CD4-positive, alpha-beta T cell treated with Interleukin-4 for 4 hours (primary cell): Measurements from ENCODE around the gene FNDC11.
A peak's percentile ranks its signal among the peaks of the same experiment; 100 is the strongest.

Source experiments
- DNase-seq: peaks from one replicate; pipeline ENCODE4 v3.0.0-alpha.2; 2020

FNDC11 gene

GRCh38 chr20:63541371-63541770 is 12.6 kb upstream of the FNDC11 start:
- no peak for DNase-seq

- DNase-seq: no peak
Measured at GRCh38 chr20:63542031-63542559, 11.9 kb upstream of the FNDC11 start.

- DNase-seq: no peak
Measured at GRCh38 chr20:63542696-63543095, 11.3 kb upstream of the FNDC11 start.

DNA sequence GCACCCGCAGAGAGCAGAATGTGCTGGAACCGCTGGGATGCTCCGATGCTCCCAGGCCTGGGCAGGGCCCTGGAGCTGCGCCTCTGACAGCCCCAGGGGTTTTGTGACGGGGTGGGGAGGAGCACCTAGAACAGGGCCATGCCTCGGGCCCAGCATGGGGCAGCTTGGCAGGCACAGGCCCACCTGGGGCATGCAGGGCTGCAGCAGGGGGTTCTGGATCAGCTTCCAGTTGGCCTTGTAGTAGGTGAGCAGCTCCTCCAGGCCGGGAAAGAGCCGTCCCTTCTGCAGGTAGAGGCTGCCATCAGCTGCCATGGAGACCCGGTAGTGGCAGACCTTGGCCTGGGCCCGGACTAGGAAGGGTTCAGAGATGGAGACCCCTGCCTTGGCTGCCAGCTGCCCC is 10.8 kb upstream of the FNDC11 start:
- no peak for DNase-seq

- no peak for DNase-seq
Measured at GRCh38 chr20:63543733-63544132, 10.2 kb upstream of the FNDC11 start.

GRCh38 chr20:63544241-63544957 is 9.6 kb upstream of the FNDC11 start:
- no peak for DNase-seq

DNA sequence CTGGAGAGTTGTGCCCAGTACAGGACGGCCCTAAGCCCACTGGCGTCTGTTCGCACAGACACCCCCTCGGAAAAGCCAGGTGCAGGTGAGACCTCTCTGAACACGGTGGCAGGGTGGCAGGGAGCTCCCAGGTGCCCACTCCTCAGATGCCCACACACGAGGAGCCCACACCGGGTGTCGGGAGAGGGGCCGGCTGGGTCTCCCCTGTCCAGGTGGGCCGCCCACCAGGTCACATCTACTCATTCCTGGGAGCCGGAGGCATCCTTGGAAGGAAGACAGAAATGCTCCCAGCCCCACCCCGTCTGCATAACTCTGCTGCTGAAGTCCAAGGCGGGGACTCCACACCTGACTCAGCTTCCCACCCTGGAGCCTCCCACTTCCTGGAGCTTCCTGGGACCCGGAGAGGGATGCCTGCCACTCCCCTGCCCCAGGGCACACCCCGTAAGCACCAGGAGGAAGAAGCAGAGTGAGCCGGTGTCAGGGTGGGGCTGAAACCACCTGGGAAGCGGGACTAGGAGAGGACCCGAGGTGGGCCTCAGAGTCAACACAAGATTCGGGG is 8.9 kb upstream of the FNDC11 start:
- DNase-seq: no peak

DNA sequence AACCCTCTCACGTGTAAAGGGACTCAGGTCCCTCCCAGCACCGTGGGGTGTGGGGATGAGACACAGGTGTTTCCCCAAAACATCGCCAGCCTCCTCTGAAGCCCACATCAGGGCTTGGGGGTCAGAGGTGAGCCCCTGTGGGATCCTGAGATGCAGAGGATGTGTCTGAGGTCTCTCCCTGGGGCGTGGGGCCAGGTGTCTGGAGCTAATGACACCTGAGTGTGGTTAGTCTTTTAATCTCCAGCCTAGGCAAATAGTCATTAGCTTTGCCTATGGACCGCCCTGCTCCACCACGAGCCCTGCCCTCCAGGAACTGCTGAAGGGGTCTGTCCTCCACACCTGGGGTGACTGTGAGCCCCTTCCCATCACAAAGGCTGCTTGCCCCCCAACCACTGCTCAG is 8.1 kb upstream of the FNDC11 start:
- DNase-seq: no peak

DNA sequence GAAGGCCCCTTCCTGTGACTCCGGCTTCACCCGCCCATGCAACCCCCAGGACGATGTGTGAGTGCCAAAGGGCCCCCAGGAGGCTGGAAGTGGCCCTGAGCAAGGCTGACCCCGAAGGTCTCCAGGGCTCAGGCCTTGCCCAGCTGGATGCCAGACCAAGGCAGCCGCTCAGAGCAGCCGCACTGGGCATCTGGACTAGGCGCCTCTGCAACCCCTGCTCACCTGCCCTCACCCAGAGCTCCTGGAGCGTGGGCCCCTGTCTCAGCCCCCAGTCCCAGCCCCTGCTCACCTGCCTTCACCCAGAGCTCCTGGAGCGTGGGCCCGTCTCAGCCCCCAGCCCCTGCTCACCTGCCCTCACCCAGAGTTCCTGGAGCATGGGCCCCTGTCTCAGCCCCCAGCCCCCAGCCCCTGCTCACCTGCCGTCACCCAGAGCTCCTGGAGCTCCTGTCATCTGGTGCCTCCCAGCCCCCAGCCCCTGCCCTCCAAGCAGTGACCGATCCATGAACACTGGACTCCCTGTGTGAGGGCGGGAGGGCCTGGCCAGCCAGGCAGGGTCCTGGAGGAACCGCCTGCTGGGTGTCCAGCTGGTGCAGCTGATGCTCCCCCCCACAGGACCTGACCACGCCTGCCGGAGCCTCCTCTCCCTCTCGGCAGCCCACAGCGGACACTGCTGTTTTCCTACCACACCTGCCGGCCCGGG is 7.6 kb upstream of the FNDC11 start:
- no peak for DNase-seq

DNA sequence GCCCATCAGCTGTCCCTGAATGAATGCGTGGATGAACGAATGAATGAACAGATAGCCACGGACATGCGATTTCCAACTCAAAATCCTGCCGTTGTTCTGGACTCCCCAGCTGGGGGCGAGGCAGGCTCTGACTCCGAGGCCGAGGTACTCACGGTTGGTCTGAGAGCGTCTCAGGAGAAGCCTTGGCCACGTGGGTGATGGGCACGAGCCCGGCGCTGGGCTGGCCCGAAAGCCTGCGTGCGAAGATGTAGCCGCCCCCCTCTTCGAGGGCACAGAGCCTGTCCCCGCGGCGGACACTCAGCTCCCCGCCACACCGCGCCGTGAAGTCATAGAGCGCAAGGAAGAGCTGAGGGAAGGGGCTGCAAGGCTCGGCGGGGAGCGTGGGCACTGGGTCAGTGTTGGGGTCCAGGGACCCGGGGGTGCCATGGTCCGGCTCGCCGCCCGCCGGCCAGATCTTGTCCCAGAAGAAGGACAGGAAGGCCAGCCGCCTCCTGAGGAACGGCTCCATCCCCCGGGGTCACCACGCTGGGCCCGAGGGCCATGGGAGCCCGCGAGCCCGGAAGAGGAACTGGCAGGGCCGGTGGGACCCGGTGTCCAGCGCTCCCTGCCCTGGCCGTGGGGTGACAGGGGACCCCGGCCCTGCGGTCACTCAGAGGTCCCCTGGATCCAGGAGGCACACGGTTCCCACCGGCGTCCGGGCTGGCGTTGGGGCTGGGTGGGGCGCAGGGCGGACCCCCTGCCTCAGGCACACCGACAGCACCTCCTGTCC is 6.8 kb upstream of the FNDC11 start:
- no peak for DNase-seq

- no peak for DNase-seq
Measured at GRCh38 chr20:63547725-63548480, 6.1 kb upstream of the FNDC11 start, which contains the start of gene SRMS. Gene SRMS (minus strand): TSS chr20:63547749. CDS start chr20:63547463, 286 bp downstream.

DNA sequence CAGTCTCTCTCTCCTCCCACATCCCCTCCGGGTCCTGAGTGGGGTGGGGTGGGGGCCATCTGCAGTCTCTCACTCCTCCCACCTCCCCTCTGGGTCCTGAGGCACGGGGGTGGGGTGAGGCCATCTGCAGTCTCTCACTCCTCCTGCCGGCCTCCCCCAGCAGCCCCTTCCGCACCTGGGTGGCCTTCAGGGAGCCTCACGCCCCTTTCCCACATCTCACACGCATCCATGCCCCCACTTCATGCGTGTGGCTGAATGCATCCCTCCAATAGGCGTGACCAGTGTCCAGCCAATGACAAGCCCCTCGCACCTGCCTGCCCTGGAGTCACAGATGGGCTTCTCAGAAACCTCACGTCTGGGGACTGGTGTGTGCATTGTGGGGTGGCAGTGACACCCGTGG is 5.4 kb upstream of the FNDC11 start:
- no peak for DNase-seq

DNA sequence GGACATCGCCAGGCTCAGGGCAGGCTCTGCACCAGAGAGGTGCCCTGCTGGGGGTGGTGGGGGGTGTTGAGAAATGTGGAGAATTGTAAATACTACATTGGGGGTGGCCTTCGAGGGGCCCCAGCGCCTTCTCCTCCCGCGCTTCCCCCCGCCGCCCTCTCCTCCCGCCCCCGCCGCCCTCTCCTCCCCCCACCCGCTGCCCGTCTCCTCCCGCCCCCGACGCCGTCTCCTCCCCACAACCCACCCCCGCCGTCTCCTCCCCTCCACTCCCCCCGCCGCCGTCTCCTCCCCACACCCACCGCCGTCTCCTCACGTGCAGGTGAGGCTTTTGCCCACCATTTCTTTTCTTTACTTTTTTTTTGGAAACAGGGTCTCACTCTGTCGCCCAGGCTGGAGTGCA is 4.9 kb upstream of the FNDC11 start:
- no peak for DNase-seq

- no peak for DNase-seq
Measured at GRCh38 chr20:63549679-63550282, 4.2 kb upstream of the FNDC11 start.

- no peak for DNase-seq
Measured at GRCh38 chr20:63551068-63551467, 2.9 kb upstream of the FNDC11 start.

GRCh38 chr20:63552481-63553249 is 1.3 kb upstream of the FNDC11 start:
- DNase-seq: peak; percentile 62

DNA sequence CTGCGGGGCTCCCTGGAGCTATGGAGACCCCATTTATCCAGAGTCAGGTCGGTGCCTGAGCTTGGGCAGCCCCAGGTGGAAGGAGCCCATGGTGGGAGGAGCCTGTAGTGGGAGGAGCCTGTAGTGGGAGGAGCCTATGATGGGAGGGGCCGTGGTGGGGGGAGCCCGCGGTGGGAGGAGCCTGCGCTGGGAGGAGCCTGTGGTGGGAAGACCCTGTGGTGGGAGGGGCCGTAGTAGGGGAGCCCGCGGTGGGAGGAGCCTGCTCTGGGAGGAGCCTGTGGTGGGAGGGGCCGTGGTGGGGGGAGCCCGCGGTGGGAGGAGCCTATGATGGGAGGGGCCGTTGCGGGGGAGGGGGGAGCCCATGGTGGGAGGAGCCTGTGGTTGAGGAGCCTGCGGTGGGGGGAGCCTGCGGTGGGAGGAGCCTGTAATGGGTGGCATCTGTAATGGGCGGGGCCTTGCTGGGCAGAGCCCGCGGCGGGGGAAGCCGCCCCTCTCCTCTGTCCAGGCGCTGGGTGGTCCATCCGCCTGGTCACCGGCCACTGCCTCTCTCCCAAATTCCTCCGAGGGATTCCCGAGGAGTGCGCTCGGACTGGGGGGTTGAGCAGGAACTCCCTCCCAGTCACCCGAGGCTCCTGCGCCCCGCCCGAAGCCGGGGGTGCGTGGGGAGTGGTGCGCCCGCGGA is 567 bp upstream of the FNDC11 start:
- DNase-seq: peak; percentile 80

DNA sequence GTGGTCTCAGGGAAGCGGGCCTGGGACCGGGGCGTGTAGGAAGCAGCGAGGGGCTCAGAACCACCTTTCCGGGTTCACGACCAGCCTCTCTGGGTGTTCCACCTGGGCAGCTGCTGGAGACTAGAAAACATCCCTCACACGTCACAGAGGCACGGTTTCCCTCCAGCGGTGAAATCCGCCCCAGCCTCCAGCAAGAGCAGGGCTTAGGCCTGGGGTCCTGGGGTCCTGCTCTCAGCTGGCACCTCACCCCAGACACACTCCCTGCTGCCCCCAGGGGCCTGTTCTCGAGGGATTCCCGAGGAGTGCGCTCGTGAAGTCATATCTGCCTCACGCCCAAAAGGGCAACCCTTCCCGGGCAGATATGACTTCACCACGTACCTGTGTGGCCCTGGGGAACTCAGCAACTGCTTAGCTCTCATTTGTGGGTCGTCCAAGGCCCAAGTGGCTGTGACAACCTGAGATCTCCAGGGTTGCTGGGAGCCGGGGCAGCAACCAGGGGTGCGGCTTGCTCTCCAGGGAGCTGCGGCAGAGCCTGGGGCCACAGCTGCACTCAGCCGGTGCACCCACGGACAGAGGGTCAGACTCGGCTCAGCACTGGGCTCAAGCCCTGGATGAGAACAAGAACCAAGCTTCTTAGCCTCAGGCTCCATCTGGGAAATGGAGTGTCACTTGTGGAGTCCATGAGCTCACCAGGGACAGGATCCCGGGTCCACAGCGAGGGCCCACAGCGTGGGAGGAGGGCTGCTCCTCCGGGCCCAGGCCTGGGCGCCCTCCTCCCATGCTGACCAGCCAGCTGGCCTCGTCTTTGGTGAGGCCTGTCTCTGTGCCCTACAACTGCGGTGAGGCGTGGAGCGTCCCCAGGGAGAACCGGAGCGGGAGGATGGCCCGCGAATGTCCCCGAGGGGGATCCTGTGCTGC is 661 bp downstream of the FNDC11 start:
- no peak for DNase-seq

DNA sequence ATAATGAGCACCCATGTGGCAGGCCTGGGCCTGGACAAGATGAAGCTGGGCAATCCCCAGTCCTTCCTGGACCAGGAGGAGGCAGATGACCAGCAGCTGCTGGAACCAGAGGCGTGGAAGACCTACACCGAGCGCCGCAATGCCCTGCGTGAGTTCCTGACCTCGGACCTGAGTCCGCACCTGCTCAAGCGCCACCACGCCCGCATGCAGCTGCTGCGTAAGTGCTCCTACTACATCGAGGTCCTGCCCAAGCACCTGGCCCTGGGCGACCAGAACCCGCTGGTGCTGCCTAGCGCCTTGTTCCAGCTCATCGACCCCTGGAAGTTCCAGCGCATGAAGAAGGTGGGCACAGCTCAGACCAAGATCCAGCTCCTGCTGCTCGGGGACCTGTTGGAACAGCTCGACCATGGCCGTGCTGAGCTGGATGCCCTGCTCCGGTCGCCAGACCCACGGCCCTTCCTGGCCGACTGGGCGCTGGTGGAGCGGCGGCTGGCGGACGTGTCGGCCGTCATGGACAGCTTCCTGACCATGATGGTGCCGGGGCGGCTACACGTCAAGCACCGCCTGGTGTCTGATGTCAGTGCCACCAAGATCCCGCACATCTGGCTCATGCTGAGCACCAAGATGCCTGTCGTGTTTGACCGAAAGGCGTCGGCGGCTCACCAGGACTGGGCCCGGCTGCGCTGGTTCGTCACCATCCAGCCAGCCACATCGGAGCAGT is 1.9 kb downstream of the FNDC11 start:
- DNase-seq: no peak
